GM19372 (cell line): Measurements from ENCODE around the gene TENT5A.
"Not testable (repeated sequence)": the region's sequence is repeated elsewhere in the genome, so short reads cannot be mapped to it uniquely, and the experiment has no call there.

Source experiments
- ATAC-seq: cut with Tn5 transposase; IDR thresholded peaks from one replicate; pipeline ENCODE4 v1.9.1; 2021; ENCODE audit warnings: mild to moderate bottlenecking, low read depth, moderate library complexity; ENCODE audit not compliant: unreplicated experiment

The TENT5A gene

DNA sequence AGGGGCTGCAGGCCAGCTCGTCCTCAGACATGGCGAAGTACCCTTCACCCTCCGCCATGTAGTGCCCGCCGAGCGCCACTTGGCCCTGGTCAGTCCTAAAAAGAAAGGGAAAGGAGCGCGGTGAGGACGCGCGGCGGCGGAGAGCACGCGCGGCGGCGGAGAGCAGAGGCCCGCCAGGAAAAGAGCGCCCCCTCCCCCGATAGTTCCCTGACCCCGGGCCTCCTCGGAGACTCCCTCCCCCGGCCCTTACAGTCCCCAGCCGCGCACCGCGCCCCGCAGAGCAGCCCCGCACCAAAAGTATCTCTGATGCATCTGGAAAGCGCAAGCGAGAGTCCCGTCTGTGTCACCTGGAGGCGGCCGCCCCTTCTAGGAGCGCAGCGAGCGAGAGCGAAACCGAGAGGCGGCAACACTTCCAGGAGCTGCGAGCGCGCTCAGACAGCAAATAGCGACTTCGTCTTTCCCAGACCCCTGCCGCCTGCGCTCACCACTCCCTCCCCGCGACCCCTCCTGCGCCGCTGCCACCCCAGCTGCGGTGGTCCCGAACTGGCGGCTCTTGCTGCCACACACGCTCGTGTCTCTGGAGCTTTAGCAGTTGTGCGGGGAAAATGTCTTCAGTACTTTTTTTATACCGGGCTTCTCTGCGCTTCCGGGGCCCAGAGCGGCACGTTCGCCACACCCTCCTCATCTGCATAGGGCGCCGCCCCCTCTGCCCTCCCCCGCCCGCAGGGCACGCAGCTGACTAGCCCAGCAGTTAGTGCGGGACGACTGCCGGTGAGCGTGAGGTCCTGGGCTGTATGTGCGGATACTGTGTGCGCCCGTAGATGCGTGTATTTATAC is at the start of gene TENT5A:
Gene TENT5A, minus strand, starts transcription at position 598 of the 837 bp plus-strand sequence. Its CDS starts 540 bp downstream, at position 58.
- peak; percentile 52 for ATAC-seq

DNA sequence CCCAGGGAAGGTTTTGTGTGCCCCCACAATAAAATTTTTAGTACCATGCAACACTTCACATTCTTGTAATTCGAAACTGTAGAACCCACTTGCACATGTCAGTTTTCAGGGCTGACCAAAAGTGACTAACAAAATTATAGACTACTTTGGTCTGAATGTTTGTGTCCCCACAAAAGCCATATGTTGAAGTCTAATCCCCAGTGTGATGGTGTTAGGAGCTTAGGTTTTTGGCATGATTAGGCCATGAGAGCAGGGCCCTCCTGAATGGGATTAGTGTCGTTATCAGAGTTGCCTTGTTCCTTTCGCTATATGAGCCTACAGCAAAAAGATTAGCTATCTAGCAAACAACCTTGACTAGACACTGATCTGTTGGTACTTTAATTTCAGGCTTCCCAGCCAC is 49.0 kb upstream of the TENT5A start:
- ATAC-seq = no peak

DNA sequence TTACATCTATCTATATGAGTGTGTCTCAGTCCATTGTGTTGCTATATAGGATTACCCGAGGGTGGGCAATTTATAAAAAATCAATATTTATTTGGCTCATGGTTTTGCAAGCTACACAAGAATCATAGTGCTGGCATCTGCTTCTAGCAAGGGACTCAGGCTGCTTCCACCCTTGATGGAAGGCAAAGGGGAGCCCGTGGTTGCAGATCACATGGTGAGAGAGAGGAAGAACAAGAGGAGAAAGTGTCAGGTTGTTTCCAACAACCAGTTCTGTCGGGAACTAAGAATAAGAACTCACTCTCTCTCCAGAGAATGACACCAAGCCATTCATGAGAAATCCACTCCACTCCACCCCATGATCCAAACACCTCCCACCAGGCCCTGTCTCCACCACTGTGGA is 48.2 kb upstream of the TENT5A start:
- no peak for ATAC-seq

DNA sequence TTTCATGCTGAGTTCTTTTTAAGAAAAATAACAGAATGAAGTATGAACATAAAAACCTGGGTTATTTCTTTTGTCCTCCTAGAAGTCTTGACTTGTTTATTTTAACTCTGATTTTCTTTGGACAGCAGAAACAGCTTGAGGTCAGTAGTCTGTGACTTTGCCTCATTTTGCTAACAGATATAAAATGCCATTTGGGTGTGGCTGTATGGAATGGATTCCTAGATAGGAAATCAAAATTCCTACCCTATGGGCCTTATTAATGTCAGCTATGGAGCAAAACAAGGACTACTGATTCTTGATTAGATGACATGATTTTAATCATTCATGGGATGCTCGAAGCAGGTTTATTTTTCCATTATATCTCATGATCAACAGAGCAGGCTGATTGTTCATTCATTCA is 46.8 kb upstream of the TENT5A start:
- ATAC-seq = no peak

DNA sequence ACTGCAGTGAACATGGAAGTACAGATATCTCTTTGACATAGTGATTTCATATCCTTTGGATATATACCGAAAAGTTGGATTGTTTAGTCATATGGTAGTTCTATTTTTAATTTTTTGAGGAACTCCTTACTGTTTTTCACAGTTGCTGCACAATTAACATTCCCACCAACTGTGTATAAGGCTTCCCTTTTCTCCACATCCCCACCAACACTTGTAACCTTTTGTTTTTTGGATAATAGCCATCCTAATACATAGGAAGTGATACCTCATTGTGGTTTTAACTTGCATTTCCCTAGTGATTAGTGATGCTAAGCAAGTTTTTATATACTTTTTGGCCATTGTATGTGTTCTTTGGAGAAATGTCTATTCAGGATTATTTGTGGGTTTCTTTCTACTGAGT is 45.1 kb upstream of the TENT5A start:
- no peak for ATAC-seq

DNA sequence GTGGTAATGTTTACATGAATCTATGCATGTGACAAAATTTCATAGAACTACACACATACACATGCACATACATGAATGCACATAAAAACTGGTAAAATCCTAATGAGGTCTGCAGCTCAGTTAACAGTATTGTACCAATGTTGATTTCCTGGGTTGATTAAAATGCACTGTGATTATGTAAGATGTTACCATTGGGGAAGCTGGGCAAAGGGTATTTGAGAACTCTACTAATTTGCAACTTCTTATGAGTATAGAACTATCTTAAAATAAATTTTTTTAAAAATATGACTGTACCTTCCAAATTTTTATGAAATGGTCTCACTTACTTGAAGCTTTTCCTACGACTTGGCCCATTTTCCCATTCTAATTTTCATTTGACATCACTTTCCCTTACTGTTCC is 43.4 kb upstream of the TENT5A start:
- ATAC-seq = no peak

DNA sequence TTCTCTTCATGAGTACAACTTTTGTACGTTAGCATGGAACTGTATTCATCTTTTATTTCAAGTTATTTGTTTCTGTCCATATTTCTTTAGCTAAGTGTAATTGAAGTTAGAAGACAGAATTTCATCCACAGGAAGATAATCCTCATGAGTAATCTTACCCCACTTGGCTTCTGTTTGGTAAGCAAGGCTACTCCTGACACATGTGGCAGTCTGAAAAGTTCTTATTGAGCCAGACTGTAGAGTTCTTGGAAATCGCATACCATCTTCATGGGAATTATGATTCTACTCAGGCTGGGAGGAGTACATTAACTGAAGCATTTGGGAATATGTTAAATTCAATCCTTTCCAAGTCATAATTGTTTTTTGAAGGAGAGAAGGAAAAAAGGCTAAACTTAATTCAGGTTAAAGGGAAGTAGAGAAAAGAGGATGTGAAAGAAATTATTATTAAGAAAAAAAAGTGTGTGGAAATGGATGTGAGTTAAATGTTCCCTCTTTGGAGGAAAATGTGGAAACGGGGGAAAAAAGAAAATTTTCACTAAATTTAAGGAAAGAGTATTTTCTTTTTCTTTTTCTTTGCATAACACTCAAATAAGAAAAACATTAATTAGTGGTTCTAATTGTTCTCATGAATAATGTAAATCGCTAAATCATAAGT is 41.5 kb upstream of the TENT5A start:
- ATAC-seq = no peak

DNA sequence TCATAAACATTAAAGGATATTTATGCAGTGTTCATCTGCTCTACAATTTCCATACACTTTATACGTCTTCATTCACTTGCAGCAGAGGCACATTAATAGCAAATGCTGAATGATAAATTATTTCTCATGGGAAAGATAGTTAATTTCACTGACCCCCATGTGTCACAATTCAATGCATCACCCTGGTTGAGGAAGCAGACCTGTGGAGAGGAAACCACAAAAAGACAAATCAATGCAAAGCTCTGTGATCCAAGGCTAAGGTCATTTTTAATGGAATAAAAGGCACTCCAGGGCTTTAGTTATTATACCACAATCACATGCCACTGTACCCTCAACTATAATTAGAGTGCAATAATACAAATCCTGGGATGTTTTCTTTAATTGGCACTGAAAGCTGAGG is 40.3 kb upstream of the TENT5A start:
- no peak for ATAC-seq

DNA sequence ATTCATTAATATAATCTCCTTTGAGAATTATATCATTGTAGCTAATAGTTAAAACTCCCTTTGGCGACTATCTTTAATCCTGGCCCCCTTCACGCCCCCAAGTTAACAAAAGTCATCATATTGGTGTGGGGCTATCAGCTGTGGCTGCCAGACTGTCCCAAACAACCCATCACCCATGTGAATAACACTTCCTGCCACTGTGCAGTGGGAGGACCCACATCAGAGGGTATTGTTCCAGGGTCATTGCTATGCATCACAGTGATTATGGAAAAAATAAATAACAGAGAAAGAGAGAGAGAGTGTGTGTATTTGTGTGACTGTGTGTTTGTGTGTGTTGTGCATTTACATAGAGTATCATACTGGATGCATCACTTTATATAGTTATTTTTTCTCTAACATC is 39.3 kb upstream of the TENT5A start:
- no peak for ATAC-seq

DNA sequence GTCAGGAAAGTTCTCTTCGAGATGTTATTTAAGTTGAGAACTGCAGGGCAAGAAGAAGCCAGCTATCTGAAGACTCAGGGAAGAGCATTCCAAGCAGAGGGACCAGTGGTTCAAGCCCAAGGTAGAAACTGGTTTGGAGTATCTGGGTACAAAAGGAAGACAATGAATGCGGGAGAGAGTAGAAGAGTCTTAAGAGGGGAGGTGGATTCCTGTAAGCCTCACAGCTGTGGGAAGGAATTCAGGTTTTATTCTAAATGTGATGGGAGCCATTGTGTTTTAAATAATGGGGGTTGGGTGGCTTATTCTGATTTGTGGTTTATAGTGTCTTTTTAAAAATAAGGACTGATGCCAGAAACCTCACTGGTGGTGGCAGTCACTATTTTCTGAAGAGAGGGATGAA is 37.6 kb upstream of the TENT5A start:
- ATAC-seq = no peak

DNA sequence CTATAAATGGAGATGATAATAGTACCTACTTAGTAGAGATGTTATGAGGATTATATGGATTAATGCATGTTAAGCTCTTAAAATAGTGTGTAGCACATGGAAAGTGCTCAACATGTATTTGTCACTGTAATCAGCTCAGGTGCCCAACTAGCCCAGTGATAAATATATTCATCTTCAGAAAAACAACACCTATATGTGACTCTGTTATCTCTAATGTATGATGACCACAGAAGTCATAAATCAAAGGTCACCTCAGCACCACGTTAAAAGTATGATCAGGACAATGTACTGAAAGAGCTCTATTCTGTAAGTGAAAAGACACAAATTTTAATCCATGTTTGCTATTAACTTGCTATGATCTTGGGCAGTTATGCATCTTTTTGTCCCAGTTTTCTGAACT is 36.8 kb upstream of the TENT5A start:
- no peak for ATAC-seq

DNA sequence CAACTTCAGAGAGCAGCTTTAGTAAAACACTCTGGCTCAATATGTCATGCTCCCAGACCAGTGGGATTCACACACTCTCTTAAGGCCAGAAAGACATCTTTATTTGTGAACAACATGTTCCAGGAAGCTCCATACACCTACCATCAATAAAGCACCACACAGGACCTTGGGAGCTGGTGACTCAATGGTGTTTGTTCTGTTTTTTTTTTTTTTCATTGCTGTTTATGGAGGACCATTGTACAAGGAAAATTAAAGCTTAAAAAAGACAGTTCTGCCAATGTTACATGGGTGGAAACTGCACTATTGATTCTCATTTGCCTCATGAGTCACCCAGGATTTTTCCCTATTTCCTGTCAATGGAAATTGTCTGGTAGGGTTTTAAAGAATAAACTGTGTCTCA is 36.3 kb upstream of the TENT5A start:
- ATAC-seq = no peak

DNA sequence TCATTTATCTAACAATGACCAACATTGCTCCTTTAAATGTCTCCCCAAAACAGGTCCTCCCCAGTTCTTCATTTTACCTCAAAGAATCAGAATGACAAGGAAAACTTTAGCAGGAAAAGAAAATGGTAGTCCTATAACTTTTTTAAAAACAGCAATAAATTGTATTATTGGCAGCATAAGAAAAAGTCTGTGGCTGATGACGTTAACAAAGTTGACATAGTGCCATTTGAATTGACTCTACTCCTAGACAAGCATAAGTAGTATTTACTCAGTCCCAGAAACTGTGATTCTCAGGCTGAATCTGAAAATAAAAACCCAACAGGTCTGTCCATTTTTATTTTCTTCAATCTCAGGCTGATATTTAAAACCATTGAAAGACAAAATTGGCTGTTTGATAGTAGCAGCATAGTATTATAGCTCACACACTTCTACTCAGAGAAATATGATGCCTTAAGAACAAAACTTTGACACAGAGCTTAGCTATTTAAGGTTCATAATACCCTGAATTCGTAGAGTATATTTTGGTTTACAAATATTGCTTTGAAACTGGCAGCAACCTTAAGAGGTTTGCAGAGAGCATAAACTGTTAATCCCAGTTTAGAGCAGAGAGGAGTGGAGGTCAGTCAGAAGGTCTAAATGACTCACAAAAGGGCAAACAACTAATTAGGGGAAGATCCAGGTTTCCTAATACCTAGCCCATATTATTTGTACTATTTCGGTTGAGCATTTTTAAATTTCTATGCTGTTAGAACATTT is 35.0 kb upstream of the TENT5A start:
- ATAC-seq = no peak

DNA sequence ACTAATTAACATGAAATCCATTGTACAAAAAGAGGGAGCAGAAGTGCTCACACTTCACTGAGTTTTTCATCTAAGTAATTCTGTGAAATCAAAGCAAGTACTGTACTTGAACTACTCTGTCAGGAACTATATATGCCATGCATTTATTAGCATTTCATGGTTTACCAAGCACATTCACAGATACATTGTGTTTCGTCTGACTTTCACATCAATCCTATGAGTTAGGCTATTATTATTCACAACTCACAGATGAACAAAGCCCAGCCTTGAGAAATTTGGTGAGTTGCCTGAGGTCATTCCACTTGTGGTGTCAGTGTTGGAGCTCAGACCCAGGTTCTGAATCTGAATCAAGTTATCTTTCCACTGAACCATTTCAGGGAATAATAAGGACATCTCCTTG is 33.7 kb upstream of the TENT5A start:
- no peak for ATAC-seq

DNA sequence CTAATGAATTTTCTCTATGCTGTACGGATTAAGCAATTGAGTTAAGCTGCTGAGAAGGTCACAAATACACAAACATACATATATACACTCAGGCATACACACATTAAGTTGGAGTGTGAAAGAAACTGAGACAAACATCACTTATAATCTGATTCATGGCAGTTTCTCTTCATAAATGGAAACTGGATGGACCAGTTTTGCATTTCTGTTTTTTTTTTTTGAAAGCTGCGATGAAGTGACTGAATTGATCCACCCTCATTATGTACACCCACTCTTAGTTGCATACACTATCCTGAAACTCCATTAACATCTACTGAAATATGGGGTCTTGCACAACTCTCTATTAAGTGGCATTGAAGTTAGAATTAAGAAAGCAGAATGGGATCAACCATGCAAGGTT is 32.9 kb upstream of the TENT5A start:
- no peak for ATAC-seq

DNA sequence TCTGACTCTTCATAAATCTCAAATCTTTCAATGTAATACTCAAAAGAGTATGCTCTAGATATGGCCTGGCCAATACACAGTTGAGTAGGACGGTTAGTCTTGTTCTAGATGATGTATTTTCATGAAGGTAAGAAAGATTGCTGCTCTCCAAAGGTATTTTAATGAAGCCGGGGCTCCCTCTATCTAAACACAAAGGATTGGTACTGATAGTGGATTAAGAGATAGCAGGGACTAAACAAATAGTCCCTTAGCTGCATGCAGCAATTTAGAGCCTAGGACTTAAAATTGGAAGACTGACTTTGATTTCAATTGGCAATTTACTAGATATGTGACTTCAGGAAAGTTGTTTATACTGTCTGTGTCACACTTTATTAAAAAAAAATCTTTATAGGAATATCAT is 31.4 kb upstream of the TENT5A start:
- ATAC-seq = no peak

DNA sequence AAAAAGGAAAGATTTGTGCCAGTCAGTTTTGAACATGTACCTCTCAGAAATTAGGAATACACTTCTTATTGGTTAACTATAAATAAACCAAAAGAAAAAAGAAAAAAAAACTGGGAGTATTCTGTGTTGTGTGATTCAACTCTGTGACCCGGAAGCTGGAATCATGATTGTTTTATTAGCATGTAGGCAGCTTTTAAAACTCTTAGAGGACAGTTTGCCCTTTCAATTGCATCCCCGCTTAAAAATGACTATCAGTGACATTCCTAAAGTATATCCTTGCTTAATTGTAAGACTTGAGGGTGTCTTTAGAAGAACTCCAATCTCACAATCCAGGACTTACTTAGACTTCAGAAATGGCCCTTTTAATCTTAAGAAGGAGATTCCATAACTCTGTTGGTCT is 29.1 kb upstream of the TENT5A start:
- ATAC-seq = no peak

DNA sequence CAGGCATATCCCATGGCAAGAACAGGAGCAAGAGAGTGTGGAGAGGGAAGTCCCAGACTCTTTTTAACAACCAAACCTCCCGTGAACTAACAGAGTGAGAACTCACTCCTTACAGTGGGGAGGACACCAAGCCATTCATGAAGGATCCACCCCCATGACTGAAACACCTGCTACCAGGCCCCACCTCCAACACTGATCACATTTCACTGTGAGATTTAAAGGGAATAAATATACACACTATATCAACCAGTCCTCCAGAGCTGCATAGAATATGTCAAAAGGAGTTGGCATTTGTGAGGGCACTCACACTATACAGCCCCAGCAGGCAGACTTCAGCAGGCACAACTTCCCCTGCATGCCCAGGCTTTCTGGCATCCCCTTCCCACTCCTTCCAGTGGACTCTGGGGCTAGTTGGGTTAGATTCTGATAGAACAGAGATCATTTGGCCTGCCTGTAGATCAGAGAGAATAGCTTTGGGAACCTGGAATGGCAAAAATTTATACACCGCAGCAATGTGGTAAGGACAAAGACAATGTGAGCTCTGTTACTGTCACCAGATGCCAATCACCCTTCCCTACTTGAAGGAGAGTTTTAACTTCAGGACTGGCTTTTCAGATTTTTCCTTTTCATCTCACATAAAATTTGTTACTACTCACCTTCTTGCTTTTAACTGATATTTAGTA is 25.2 kb upstream of the TENT5A start:
- no peak for ATAC-seq

DNA sequence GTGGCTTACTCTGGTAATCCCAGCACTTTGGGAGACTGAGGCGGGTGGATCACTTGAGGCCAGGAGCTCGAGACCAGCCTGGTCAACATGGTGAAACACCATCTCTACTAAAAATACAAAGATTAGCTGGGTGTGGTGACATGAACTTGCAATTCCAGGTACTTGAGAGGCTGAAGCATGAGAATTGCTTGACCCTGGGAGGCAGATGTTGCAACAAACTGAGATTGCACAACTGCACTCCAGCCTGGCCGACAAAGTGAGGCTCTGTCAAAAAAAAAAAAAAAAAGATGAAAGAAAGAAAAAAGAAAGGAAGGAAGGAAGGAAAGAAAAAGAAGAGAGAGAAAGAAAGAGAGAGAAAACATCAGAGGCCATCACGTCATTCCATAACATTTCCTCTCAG is 23.7 kb upstream of the TENT5A start:
- not testable (repeated sequence) for ATAC-seq

DNA sequence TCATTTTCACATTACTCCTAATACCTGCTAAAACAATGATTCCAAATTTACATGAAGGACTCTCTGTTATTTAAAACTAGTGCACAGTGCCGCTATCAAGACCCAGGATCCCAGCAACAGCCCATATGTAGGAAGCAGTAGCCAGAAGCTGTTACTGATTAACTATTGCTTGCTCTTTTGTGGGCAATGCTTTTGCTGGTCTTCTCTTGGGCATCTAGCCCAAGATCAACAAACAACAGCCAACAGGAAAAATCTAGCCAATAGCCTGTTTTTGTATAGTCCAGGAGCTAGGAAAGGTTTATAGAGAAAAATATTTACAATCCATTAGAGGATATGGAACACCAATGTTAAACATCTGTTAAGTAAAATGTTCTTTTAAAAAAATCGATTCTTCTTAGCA is 22.1 kb upstream of the TENT5A start:
- ATAC-seq = no peak

DNA sequence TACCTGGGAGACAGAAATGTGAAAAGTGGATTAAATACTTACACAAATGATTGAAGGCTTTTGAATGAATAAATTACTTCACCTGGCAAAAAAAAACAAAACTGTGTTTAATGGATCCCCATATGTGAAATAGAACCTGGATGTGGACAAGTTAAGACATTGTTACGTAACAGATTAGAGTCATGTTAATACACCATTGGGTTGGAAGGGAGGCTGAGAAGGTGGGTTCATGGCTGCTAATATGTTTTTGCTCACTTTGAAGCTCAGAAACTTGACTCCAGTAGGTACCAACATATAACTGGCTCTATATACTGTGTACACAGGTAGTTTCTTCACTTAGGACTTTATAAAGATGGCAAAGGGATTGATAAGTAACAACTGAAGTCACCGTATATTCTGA is 21.4 kb upstream of the TENT5A start:
- no peak for ATAC-seq
